IPS-18a (cell line): ENCODE data around the gene TRAK1.

ENCODE experiments used
- H3K27ac ChIP-seq: one replicate; pipeline ENCODE4 v1.5.1; 2013; ENCODE audit warnings: low read length
- H3K27me3 ChIP-seq: one replicate; pipeline ENCODE4 v1.6.1; 2013; ENCODE audit warnings: mild to moderate bottlenecking, low read length; ENCODE audit not compliant: control insufficient read depth, insufficient read depth
- H3K36me3 ChIP-seq: one replicate; pipeline ENCODE4 v1.6.1; 2013; ENCODE audit warnings: low read depth, low read length; ENCODE audit not compliant: control insufficient read depth
- H3K4me1 ChIP-seq: one replicate; pipeline ENCODE4 v1.6.1; 2013; ENCODE audit warnings: low read depth, low read length; ENCODE audit not compliant: control insufficient read depth
- H3K4me3 ChIP-seq: one replicate; pipeline ENCODE4 v1.5.1; 2013; ENCODE audit warnings: low read length
- H3K9ac ChIP-seq: one replicate; pipeline ENCODE4 v1.6.1; 2013; ENCODE audit warnings: mild to moderate bottlenecking, low read length, moderate library complexity
- H3K9me3 ChIP-seq: one replicate; pipeline ENCODE4 v1.6.1; 2013; ENCODE audit warnings: low read depth, low read length; ENCODE audit not compliant: control insufficient read depth

The TRAK1 gene

GRCh38 chr3:42214064-42214463, 122.9 kb downstream of the TRAK1 start:
- H3K4me1 ChIP-seq, result peaks cover 5% of the 10 kb centered on the region
- H3K27ac ChIP-seq, result no peak overlapping the region
- no peak overlapping the region for H3K9ac ChIP-seq
- H3K4me3 ChIP-seq, result no peak overlapping the region
- H3K27me3 ChIP-seq, result no peaks in the 10 kb centered on the region
- no peaks in the 10 kb centered on the region for H3K9me3 ChIP-seq
- peaks cover 11% of the 10 kb centered on the region for H3K36me3 ChIP-seq

GRCh38 chr3:42214565-42215283, 123.6 kb downstream of the TRAK1 start:
- no peak overlapping the region for H3K9ac ChIP-seq
- H3K4me1 ChIP-seq, result peaks cover 5% of the 10 kb centered on the region
- H3K27me3 ChIP-seq, result no peaks in the 10 kb centered on the region
- H3K36me3 ChIP-seq, result peaks cover 9% of the 10 kb centered on the region
- H3K27ac ChIP-seq, result no peak overlapping the region
- H3K9me3 ChIP-seq, result no peaks in the 10 kb centered on the region
- H3K4me3 ChIP-seq, result no peak overlapping the region

- Histone ChIP-seq H3K27ac (no peak overlapping the region), H3K9me3 (no peaks in the 10 kb centered on the region), H3K9ac (no peak overlapping the region), H3K27me3 (no peaks in the 10 kb centered on the region), H3K36me3 (peaks cover 3% of the 10 kb centered on the region), H3K4me1 (peaks cover 5% of the 10 kb centered on the region), H3K4me3 (no peak overlapping the region)
These were observed 125.1 kb downstream of the TRAK1 start for GRCh38 chr3:42216302-42216701.

GRCh38 chr3:42216931-42217333, 125.8 kb downstream of the TRAK1 start:
- H3K9ac ChIP-seq, result no peak overlapping the region
- H3K36me3 ChIP-seq, result peaks cover 3% of the 10 kb centered on the region
- no peak overlapping the region for H3K27ac ChIP-seq
- H3K9me3 ChIP-seq, result no peaks in the 10 kb centered on the region
- peaks cover 5% of the 10 kb centered on the region for H3K4me1 ChIP-seq
- no peak overlapping the region for H3K4me3 ChIP-seq
- no peaks in the 10 kb centered on the region for H3K27me3 ChIP-seq

GRCh38 chr3:42220436-42221121, 129.4 kb downstream of the TRAK1 start:
- Histone ChIP-seq H3K9ac (no peak overlapping the region), H3K4me3 (no peak overlapping the region), H3K36me3 (peaks cover 16% of the 10 kb centered on the region), H3K9me3 (no peaks in the 10 kb centered on the region), H3K27ac (no peak overlapping the region), H3K27me3 (no peaks in the 10 kb centered on the region), H3K4me1 (no peaks in the 10 kb centered on the region)

- Histone ChIP-seq H3K4me3 (no peak overlapping the region), H3K9ac (no peak overlapping the region), H3K27ac (no peak overlapping the region), H3K27me3 (no peaks in the 10 kb centered on the region), H3K4me1 (no peaks in the 10 kb centered on the region), H3K9me3 (no peaks in the 10 kb centered on the region), H3K36me3 (peaks cover 16% of the 10 kb centered on the region)
These were observed 132.0 kb downstream of the TRAK1 start for GRCh38 chr3:42222942-42223693.

- no peak overlapping the region for H3K9ac ChIP-seq
- H3K27ac ChIP-seq, result no peak overlapping the region
- H3K9me3 ChIP-seq, result no peaks in the 10 kb centered on the region
- H3K27me3 ChIP-seq, result no peaks in the 10 kb centered on the region
- peaks cover 16% of the 10 kb centered on the region for H3K36me3 ChIP-seq
- no peaks in the 10 kb centered on the region for H3K4me1 ChIP-seq
- H3K4me3 ChIP-seq, result no peak overlapping the region
These were observed 133.0 kb downstream of the TRAK1 start for GRCh38 chr3:42224178-42224577.

GRCh38 chr3:42224658-42225421, 133.7 kb downstream of the TRAK1 start:
- Histone ChIP-seq H3K9ac (no peak overlapping the region), H3K4me3 (no peak overlapping the region), H3K9me3 (no peaks in the 10 kb centered on the region), H3K27ac (no peak overlapping the region), H3K4me1 (no peaks in the 10 kb centered on the region), H3K36me3 (peaks cover 16% of the 10 kb centered on the region), H3K27me3 (no peaks in the 10 kb centered on the region)

- H3K27ac ChIP-seq, result no peak overlapping the region
- no peaks in the 10 kb centered on the region for H3K27me3 ChIP-seq
- H3K9ac ChIP-seq, result no peak overlapping the region
- H3K36me3 ChIP-seq, result peaks cover 16% of the 10 kb centered on the region
- no peaks in the 10 kb centered on the region for H3K4me1 ChIP-seq
- H3K4me3 ChIP-seq, result no peak overlapping the region
- H3K9me3 ChIP-seq, result no peaks in the 10 kb centered on the region
These were observed 134.6 kb downstream of the TRAK1 start for GRCh38 chr3:42225486-42226363.

GRCh38 chr3:42226470-42227425, 135.6 kb downstream of the TRAK1 start:
- peaks cover 16% of the 10 kb centered on the region for H3K36me3 ChIP-seq
- no peak overlapping the region for H3K4me3 ChIP-seq
- no peak overlapping the region for H3K27ac ChIP-seq
- no peaks in the 10 kb centered on the region for H3K9me3 ChIP-seq
- no peaks in the 10 kb centered on the region for H3K27me3 ChIP-seq
- no peaks in the 10 kb centered on the region for H3K4me1 ChIP-seq
- H3K9ac ChIP-seq, result no peak overlapping the region
